ENCODE data around the gene HSD3B2. TPM values are rescaled to one million over a fixed set of nuclear protein-coding genes. Genes with fewer than 3 reads are reported as not detected.

The HSD3B2 gene
- total and polyA plus RNA-seq, 2 experiments from 2014 or later, result 3.4 to 4.6 TPM

- peak overlapping the region; percentile 81 for H3K27ac ChIP-seq
- DNase-seq (ENCODE audit: low spot score), result no peak
- WGBS (ENCODE audit: low lambda C conversion rate, missing lambda C conversion rate), result 100% methylated on average over 1 of the region's 1 CpG
These were observed 52.3 kb downstream of the HSD3B2 start for GRCh38 chr1:119467219-119467618.

DNA sequence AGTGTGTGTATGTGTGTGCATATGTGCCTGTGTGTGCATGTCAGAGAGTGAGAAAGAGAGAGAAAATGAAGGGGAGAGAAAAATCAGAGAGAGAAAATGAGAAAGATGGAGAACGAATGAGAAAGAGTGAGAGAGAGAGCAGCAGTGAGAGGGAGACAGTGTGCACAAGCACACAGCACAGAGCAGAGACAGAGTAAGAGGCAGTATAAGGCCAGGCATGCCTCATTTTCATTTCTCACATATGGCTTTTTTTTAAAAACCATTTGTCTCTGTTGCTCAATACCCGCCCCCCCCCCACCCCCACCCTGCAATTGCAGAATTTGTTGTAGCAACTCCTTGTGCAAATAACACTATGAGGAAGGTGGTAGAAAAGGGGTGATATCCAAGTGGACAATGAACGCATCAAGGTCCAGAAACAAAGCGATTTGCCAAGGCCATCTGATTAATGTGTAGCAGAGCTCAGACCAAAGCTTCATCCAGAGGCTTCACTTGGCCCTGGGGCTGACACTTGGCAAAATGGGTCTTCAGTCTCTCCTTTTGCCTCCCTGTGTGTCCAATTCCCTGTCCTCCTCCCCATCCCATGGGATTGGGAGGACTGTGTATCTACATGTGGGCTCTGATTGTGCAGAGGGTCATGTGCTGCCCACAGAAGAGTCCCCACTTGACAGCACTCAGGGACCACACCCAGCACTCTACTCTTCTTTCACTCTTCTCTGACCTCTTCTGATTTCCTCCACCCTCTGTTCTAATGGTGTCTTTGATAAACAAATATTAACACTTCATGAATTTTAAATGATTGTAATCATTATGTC lies 53.1 kb downstream of the HSD3B2 start:
- Histone ChIP-seq H3K4me3 (no peak overlapping the region), H3K27ac (peak overlapping the region; percentile 81), H3K27me3 (no peaks in the 10 kb centered on the region), H4K20me1 (ENCODE audit: insufficient read depth, poor library complexity, severe bottlenecking) (no peaks in the 10 kb centered on the region), H3K9me2 (replicated peaks; ENCODE audit: insufficient read depth) (no peaks in the 10 kb centered on the region), H3K36me3 (replicated peaks; ENCODE audit: insufficient read depth, low read depth) (no peaks in the 10 kb centered on the region), H3K9me3 (ENCODE audit: low read depth) (no peaks in the 10 kb centered on the region), H3K4me1 (ENCODE audit: insufficient read depth) (peaks cover 19% of the 10 kb centered on the region), H3K4me2 (no peak overlapping the region), H2AFZ (no peak overlapping the region), H3K79me2 (no peaks in the 10 kb centered on the region)
- no peak for TF ChIP-seq EZH2phosphoT487 (IDR thresholded peaks at IDR 0.05; ENCODE audit: low read depth, severe bottlenecking, unreplicated experiment)
- TF ChIP-seq, protein P1, sequence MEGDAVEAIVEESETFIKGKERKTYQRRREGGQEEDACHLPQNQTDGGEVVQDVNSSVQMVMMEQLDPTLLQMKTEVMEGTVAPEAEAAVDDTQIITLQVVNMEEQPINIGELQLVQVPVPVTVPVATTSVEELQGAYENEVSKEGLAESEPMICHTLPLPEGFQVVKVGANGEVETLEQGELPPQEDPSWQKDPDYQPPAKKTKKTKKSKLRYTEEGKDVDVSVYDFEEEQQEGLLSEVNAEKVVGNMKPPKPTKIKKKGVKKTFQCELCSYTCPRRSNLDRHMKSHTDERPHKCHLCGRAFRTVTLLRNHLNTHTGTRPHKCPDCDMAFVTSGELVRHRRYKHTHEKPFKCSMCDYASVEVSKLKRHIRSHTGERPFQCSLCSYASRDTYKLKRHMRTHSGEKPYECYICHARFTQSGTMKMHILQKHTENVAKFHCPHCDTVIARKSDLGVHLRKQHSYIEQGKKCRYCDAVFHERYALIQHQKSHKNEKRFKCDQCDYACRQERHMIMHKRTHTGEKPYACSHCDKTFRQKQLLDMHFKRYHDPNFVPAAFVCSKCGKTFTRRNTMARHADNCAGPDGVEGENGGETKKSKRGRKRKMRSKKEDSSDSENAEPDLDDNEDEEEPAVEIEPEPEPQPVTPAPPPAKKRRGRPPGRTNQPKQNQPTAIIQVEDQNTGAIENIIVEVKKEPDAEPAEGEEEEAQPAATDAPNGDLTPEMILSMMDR (IDR thresholded peaks at IDR 0.05; ENCODE audit: poor library complexity), result no peak
- no peak for TF ChIP-seq EZH2 (IDR thresholded peaks at IDR 0.05; ENCODE audit: borderline replicate concordance)
- WGBS (ENCODE audit: low lambda C conversion rate, missing lambda C conversion rate), result 59% methylated on average over 3 of the region's 4 CpGs
- no peak for DNase-seq (ENCODE audit: low spot score)

More at GRCh38 chr1:119467219-119467618, 52.3 kb downstream of the HSD3B2 start:
- Histone ChIP-seq H3K9me2 (replicated peaks; ENCODE audit: insufficient read depth) (no peaks in the 10 kb centered on the region), H3K36me3 (replicated peaks; ENCODE audit: insufficient read depth, low read depth) (no peaks in the 10 kb centered on the region), H3K27me3 (no peaks in the 10 kb centered on the region), H3K4me1 (ENCODE audit: insufficient read depth) (peaks cover 19% of the 10 kb centered on the region), H3K9me3 (ENCODE audit: low read depth) (no peaks in the 10 kb centered on the region), H3K4me3 (no peak overlapping the region), H3K79me2 (no peaks in the 10 kb centered on the region), H4K20me1 (ENCODE audit: insufficient read depth, poor library complexity, severe bottlenecking) (no peaks in the 10 kb centered on the region), H3K4me2 (peak overlapping the region; percentile 11), H2AFZ (no peak overlapping the region)
- no peak for TF ChIP-seq EZH2 (IDR thresholded peaks at IDR 0.05; ENCODE audit: borderline replicate concordance)
- TF ChIP-seq, protein P1 (IDR thresholded peaks at IDR 0.05; ENCODE audit: poor library complexity), result no peak
- no peak for TF ChIP-seq EZH2phosphoT487 (IDR thresholded peaks at IDR 0.05; ENCODE audit: low read depth, severe bottlenecking, unreplicated experiment)

DNA sequence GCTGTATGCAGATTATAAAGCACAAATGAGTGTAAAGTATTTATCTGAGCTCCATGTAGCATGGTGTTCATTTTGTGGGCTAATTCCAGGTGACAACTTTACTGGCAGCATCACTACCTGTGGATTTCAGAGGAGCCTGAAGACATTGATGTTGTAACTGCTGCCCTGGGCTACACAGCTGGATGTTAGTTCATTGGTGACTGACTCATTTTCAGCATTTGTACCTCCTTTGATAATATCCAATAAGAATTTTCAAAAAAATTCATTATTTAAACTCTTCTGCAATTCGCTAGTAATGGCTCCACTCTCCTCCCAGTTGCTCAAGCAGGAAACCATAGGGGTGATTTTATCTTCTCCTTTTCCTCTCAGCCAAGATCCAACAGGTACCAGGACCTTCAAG lies 54.8 kb downstream of the HSD3B2 start:
- H3K4me3 ChIP-seq, result no peak overlapping the region
- H3K27ac ChIP-seq, result no peak overlapping the region
- no peaks in the 10 kb centered on the region for H3K9me2 ChIP-seq (replicated peaks; ENCODE audit: insufficient read depth)
- H4K20me1 ChIP-seq (ENCODE audit: insufficient read depth, poor library complexity, severe bottlenecking), result no peaks in the 10 kb centered on the region
- peaks cover 19% of the 10 kb centered on the region for H3K4me1 ChIP-seq (ENCODE audit: insufficient read depth)
- H2AFZ ChIP-seq, result no peak overlapping the region
- no peaks in the 10 kb centered on the region for H3K36me3 ChIP-seq (replicated peaks; ENCODE audit: insufficient read depth, low read depth)
- no peak for TF ChIP-seq EZH2phosphoT487 (IDR thresholded peaks at IDR 0.05; ENCODE audit: low read depth, severe bottlenecking, unreplicated experiment)
- TF ChIP-seq, protein P1 (IDR thresholded peaks at IDR 0.05; ENCODE audit: poor library complexity), result no peak
- H3K4me2 ChIP-seq, result no peak overlapping the region
- DNase-seq (ENCODE audit: low spot score), result no peak
- H3K27me3 ChIP-seq, result no peaks in the 10 kb centered on the region
- H3K79me2 ChIP-seq, result no peaks in the 10 kb centered on the region
- H3K9me3 ChIP-seq (ENCODE audit: low read depth), result no peaks in the 10 kb centered on the region
- 89% methylated on average over 1 of the region's 1 CpG for WGBS (ENCODE audit: low lambda C conversion rate, missing lambda C conversion rate)

Data from hepatocyte (in vitro differentiated cells).